Vagina (tissue), 2 donors: ENCODE measurements around the gene TMEM45A. TPM values are rescaled to one million over a fixed set of nuclear protein-coding genes. Genes with fewer than 3 reads are reported as not detected.

Source experiments
- DNase-seq, 2 donors: peaks; one replicate each; pipeline ENCODE4 v3.0.0-alpha.2; 2017; ENCODE audit errors: extremely low spot score in 2 of 2
- H3K27ac ChIP-seq: fragments of 200-600 bp; sonication (generic); one replicate; pipeline ENCODE4 v1.5.1; 2019
- H3K27me3 ChIP-seq: fragments of 200-600 bp; sonication (generic); one replicate; pipeline ENCODE4 v1.5.1; 2019
- H3K36me3 ChIP-seq, 2 donors: fragments of 200-600 bp; sonication (generic); one replicate each; pipeline ENCODE4 v1.5.1; 2017 to 2019
- H3K4me1 ChIP-seq: fragments of 200-600 bp; sonication (generic); one replicate; pipeline ENCODE4 v1.5.1; 2019
- H3K4me3 ChIP-seq, 2 donors: fragments of 200-600 bp; sonication (generic); 1 replicate in 1 of 2; 2 replicates in 1 of 2; pipeline ENCODE4 v1.5.1; 2016 to 2019
- H3K9me3 ChIP-seq: fragments of 200-600 bp; sonication (generic); one replicate; pipeline ENCODE4 v1.5.1; 2019
- POLR2A ChIP-seq, 2 donors: fragments of 450-650 bp; IDR thresholded peaks; one replicate each; pipeline ENCODE4 v1.6.1; 2017; ENCODE audit warnings: antibody characterized with exemption in 2 of 2, mild to moderate bottlenecking in 2 of 2, moderate library complexity in 2 of 2
- POLR2AphosphoS5 ChIP-seq, 2 donors: sonication (generic); formaldehyde crosslinking; IDR thresholded peaks; one replicate each; pipeline ENCODE4 v1.9.0; 2017; ENCODE audit warnings: antibody characterized with exemption in 2 of 2, mild to moderate bottlenecking in 2 of 2, low read depth in 1 of 2; ENCODE audit not compliant: insufficient read depth in 1 of 2
- intact Hi-C: fragments of 100-400 bp; cut with DNase I; formaldehyde crosslinking; loops from one replicate; pipeline ENCODE4 v1.15.1; 2023
- total RNA-seq: library from RNA; depleted of rRNA; stranded (reverse); fragments of >200 nt; gene quantifications from one replicate; pipeline ENCODE4 v1.2.3, GENCODE V29; 2016
- TF ChIP-seq, protein P1 (sequence below), 3 experiments: fragments of 450-650 bp in 2 of 3; fragments of 200-600 bp in 1 of 3; sonication (generic) in 1 of 3; IDR thresholded peaks; one replicate each; pipeline ENCODE4 v1.5.1; 2017 to 2019; ENCODE audit warnings: antibody characterized with exemption in 3 of 3, mild to moderate bottlenecking in 2 of 3, moderate library complexity in 2 of 3

The TMEM45A gene
- total RNA-seq, 1 donor from 2014 or later = 46.4 TPM

GRCh38 chr3:100531093-100531492 is 38.7 kb downstream of the TMEM45A start:
- no peaks in the 10 kb centered on the region for H3K27me3 ChIP-seq
- no peak for DNase-seq
- no peaks in the 10 kb centered on the region for H3K36me3 ChIP-seq
- TF ChIP-seq, protein P1, sequence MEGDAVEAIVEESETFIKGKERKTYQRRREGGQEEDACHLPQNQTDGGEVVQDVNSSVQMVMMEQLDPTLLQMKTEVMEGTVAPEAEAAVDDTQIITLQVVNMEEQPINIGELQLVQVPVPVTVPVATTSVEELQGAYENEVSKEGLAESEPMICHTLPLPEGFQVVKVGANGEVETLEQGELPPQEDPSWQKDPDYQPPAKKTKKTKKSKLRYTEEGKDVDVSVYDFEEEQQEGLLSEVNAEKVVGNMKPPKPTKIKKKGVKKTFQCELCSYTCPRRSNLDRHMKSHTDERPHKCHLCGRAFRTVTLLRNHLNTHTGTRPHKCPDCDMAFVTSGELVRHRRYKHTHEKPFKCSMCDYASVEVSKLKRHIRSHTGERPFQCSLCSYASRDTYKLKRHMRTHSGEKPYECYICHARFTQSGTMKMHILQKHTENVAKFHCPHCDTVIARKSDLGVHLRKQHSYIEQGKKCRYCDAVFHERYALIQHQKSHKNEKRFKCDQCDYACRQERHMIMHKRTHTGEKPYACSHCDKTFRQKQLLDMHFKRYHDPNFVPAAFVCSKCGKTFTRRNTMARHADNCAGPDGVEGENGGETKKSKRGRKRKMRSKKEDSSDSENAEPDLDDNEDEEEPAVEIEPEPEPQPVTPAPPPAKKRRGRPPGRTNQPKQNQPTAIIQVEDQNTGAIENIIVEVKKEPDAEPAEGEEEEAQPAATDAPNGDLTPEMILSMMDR (IDR thresholded peaks at IDR 0.05) = no peak
- TF ChIP-seq POLR2A (IDR thresholded peaks at IDR 0.05) = no peak
- TF ChIP-seq POLR2AphosphoS5 (IDR thresholded peaks at IDR 0.05; ENCODE audit: insufficient read depth in 1 of 2, low read depth in 1 of 2) = no peak
- intact Hi-C loops = no loop called here
- H3K9me3 ChIP-seq = no peaks in the 10 kb centered on the region
- no peak overlapping the region for H3K27ac ChIP-seq
- H3K4me3 ChIP-seq = no peak overlapping the region
- H3K4me1 ChIP-seq = peaks cover 32% of the 10 kb centered on the region

DNA sequence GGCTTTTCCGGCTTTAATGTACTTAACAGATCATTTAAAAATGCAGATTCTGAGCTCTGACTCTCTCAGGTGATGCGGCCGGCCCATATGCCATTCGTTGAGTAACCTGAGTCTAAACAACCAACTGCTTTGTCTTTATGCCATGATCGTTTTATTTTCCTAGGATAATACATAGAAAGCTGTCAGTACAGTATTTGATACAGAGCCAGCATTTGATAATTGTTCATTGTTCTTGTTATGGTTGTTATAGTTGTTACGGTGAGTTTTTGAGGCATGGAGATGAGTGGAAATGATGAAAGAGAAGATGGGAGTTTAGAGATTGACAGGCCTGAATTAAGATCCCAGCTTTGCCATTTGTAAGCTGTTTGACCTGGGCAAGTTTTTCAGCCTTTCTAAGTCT is 40.0 kb downstream of the TMEM45A start:
- Histone ChIP-seq H3K27me3 (no peaks in the 10 kb centered on the region), H3K36me3 (no peaks in the 10 kb centered on the region), H3K9me3 (no peaks in the 10 kb centered on the region), H3K27ac (no peak overlapping the region), H3K4me3 (no peak overlapping the region), H3K4me1 (peaks cover 34% of the 10 kb centered on the region)
- TF ChIP-seq POLR2A (IDR thresholded peaks at IDR 0.05) (no peak), POLR2AphosphoS5 (IDR thresholded peaks at IDR 0.05; ENCODE audit: insufficient read depth in 1 of 2, low read depth in 1 of 2) (no peak)
- TF ChIP-seq, protein P1 (IDR thresholded peaks at IDR 0.05) = no peak
- intact Hi-C loops = no loop called here
- DNase-seq = no peak

DNA sequence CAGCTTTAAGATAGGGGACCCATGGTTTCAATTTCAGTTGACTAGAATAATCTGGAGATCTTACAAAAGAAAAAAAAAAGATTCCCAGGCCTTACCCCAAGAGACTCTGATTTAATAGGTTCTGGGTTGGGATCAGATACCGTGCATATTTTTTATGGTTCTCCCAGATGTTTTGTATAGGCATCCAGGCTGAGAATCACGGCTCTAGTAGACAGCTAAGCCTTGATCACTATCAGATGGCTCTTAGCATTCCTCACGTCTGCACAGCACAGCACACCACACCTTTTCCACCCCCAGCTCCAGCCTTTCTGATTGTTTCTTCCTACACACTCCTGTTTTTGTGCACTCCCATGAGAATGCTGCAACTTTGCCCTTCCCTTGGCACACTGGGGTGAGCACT is 40.8 kb downstream of the TMEM45A start:
- no peak overlapping the region for H3K27ac ChIP-seq
- no peak overlapping the region for H3K4me3 ChIP-seq
- no peaks in the 10 kb centered on the region for H3K36me3 ChIP-seq
- H3K4me1 ChIP-seq = peaks cover 34% of the 10 kb centered on the region
- TF ChIP-seq POLR2AphosphoS5 (IDR thresholded peaks at IDR 0.05; ENCODE audit: insufficient read depth in 1 of 2, low read depth in 1 of 2) = no peak
- TF ChIP-seq, protein P1 (IDR thresholded peaks at IDR 0.05) = no peak
- TF ChIP-seq POLR2A (IDR thresholded peaks at IDR 0.05) = no peak
- intact Hi-C loops = no loop called here
- no peaks in the 10 kb centered on the region for H3K27me3 ChIP-seq
- no peak for DNase-seq
- H3K9me3 ChIP-seq = no peaks in the 10 kb centered on the region

GRCh38 chr3:100535610-100535943 is 43.2 kb downstream of the TMEM45A start:
- Histone ChIP-seq H3K36me3 (no peaks in the 10 kb centered on the region), H3K4me3 (no peak overlapping the region), H3K27ac (peak overlapping the region; percentile 42), H3K4me1 (peaks cover 34% of the 10 kb centered on the region), H3K27me3 (no peaks in the 10 kb centered on the region), H3K9me3 (no peaks in the 10 kb centered on the region)
- TF ChIP-seq POLR2AphosphoS5 (IDR thresholded peaks at IDR 0.05; ENCODE audit: insufficient read depth in 1 of 2, low read depth in 1 of 2) (no peak), POLR2A (IDR thresholded peaks at IDR 0.05) (no peak)
- TF ChIP-seq, protein P1 (IDR thresholded peaks at IDR 0.05) = no peak
- no peak for DNase-seq
- intact Hi-C loops = no loop called here

GRCh38 chr3:100536093-100536492 is 43.7 kb downstream of the TMEM45A start:
- H3K4me1 ChIP-seq = peaks cover 34% of the 10 kb centered on the region
- H3K27me3 ChIP-seq = no peaks in the 10 kb centered on the region
- TF ChIP-seq, protein P1 (IDR thresholded peaks at IDR 0.05) = no peak
- TF ChIP-seq POLR2AphosphoS5 (IDR thresholded peaks at IDR 0.05; ENCODE audit: insufficient read depth in 1 of 2, low read depth in 1 of 2) = no peak
- no peak for TF ChIP-seq POLR2A (IDR thresholded peaks at IDR 0.05)
- intact Hi-C loops = no loop called here
- H3K27ac ChIP-seq = peak overlapping the region; percentile 42
- H3K36me3 ChIP-seq = no peaks in the 10 kb centered on the region
- DNase-seq = no peak
- no peaks in the 10 kb centered on the region for H3K9me3 ChIP-seq
- no peak overlapping the region for H3K4me3 ChIP-seq
